SK-N-SH (cell line): Measurements from ENCODE around the gene CDH23. TPM values are rescaled to one million over a fixed set of nuclear protein-coding genes. Genes with fewer than 3 reads are reported as not detected.

Experiments used
- CTCF ChIA-PET: fragments of 300-600, 350-600 bp; formaldehyde crosslinking; extraction: SDS; loops from one replicate; lab custom pipeline; 2021; lab: Yijun Ruan, JAX
- POLR2A ChIA-PET: fragments of 350-600 bp; sonication (Branson Sonifier 250); formaldehyde crosslinking; extraction: SDS; loops from one replicate; lab custom pipeline; 2020; ENCODE audit warnings: antibody characterized with exemption, inconsistent platforms; lab: Yijun Ruan, JAX
- DNase-seq: peaks from one replicate; pipeline ENCODE4 v3.0.0; 2012
- H2AFZ ChIP-seq: fragments of 200-600 bp; sonication (generic); 2 replicates; pipeline ENCODE4 v1.8.1; 2016; ENCODE audit warnings: antibody characterized with exemption, mild to moderate bottlenecking, low read depth
- H3F3A ChIP-seq: fragments of 200-600 bp; sonication (generic); replicated peaks from 2 replicates; pipeline ENCODE3; 2016; ENCODE audit warnings: antibody characterized with exemption, mild to moderate bottlenecking; ENCODE audit not compliant: insufficient read depth
- H3K27ac ChIP-seq, 2 experiments: fragments of 200-500 bp in 1 of 2; fragments of 200-600 bp in 1 of 2; sonication (Bioruptor generic) in 1 of 2; sonication (generic), shearing (Covaris generic) in 1 of 2; 2 replicates each; pipeline versions ENCODE4 v1.5.1 to v1.6.1; 2014 to 2016; ENCODE audit warnings: low read depth in 2 of 2, inconsistent platforms in 1 of 2, low read length in 1 of 2, mild to moderate bottlenecking in 1 of 2, mixed read lengths in 1 of 2
- H3K27me3 ChIP-seq: fragments of 200-600 bp; sonication (generic), shearing (Covaris generic); 2 replicates; pipeline ENCODE4 v1.6.1; 2016; ENCODE audit warnings: mixed run types; ENCODE audit not compliant: insufficient read depth
- H3K36me3 ChIP-seq, 2 experiments: fragments of 200-500 bp in 1 of 2; fragments of 200-600 bp in 1 of 2; sonication (Bioruptor generic) in 1 of 2; sonication (generic) in 1 of 2; replicated peaks in 1 of 2; 2 replicates each; pipeline versions ENCODE3 to v1.5.1; 2014 to 2016; ENCODE audit warnings: low read length in 1 of 2, mild to moderate bottlenecking in 1 of 2; ENCODE audit not compliant: insufficient read depth in 2 of 2, control insufficient read depth in 1 of 2
- H3K4me1 ChIP-seq, 2 experiments: fragments of 200-500 bp in 1 of 2; fragments of 200-600 bp in 1 of 2; sonication (Bioruptor generic) in 1 of 2; sonication (generic), shearing (Covaris generic) in 1 of 2; 2 replicates each; pipeline versions ENCODE4 v1.5.1 to v1.6.1; 2014 to 2016; ENCODE audit warnings: low read depth in 1 of 2, low read length in 1 of 2, mixed run types in 1 of 2; ENCODE audit not compliant: insufficient read depth in 2 of 2, control insufficient read depth in 1 of 2
- H3K4me2 ChIP-seq: fragments of 200-600 bp; sonication (generic), shearing (Covaris generic); 2 replicates; pipeline ENCODE4 v1.6.1; 2017; ENCODE audit warnings: mixed run types
- H3K4me3 ChIP-seq, 2 experiments: fragments of 200-500 bp in 1 of 2; fragments of 200-600 bp in 1 of 2; sonication (Bioruptor generic) in 1 of 2; sonication (generic), shearing (Covaris generic) in 1 of 2; 2 replicates each; pipeline versions ENCODE4 v1.5.1 to v1.8.1; 2014 to 2016; ENCODE audit warnings: low read depth in 2 of 2, inconsistent platforms in 1 of 2, low read length in 1 of 2, mild to moderate bottlenecking in 1 of 2, mixed read lengths in 1 of 2, moderate library complexity in 1 of 2
- H3K79me2 ChIP-seq: fragments of 200-600 bp; sonication (generic); 2 replicates; pipeline ENCODE4 v1.8.1; 2017; ENCODE audit warnings: mild to moderate bottlenecking; ENCODE audit not compliant: insufficient read depth
- H3K9ac ChIP-seq: fragments of 200-600 bp; sonication (generic); 2 replicates; pipeline ENCODE4 v1.6.1; 2017; ENCODE audit warnings: mixed run types
- H3K9me2 ChIP-seq: fragments of 200-600 bp; sonication (generic); 2 replicates; pipeline ENCODE4 v1.6.1; 2017; ENCODE audit warnings: mixed run types
- H3K9me3 ChIP-seq: fragments of 200-600 bp; sonication (generic); 2 replicates; pipeline ENCODE4 v1.6.1; 2017; ENCODE audit warnings: mixed run types, mild to moderate bottlenecking, moderate library complexity
- H4K20me1 ChIP-seq: fragments of 200-600 bp; sonication (generic); 2 replicates; pipeline ENCODE4 v1.6.1; 2017; ENCODE audit warnings: mild to moderate bottlenecking, mixed run types; ENCODE audit not compliant: insufficient read depth
- GABPA ChIP-seq: IDR thresholded peaks from 2 replicates; pipeline ENCODE4 v1.4.0; 2012; ENCODE audit warnings: low read depth, mild to moderate bottlenecking
- MXI1 ChIP-seq: IDR thresholded peaks from 2 replicates; pipeline ENCODE4 v1.6.1; 2012; ENCODE audit warnings: mild to moderate bottlenecking, low read depth, low read length, improper control_type of control experiment
- NRF1 ChIP-seq: IDR thresholded peaks from 2 replicates; pipeline ENCODE4 v1.6.1; 2012; ENCODE audit warnings: low read depth, mild to moderate bottlenecking, low read length
- RCOR1 ChIP-seq: fragments of 150-350 bp; IDR thresholded peaks from 2 replicates; pipeline ENCODE4 v1.6.1; 2017; ENCODE audit warnings: antibody characterized with exemption, low read length
- RFX5 ChIP-seq: IDR thresholded peaks from 2 replicates; pipeline ENCODE4 v1.6.1; 2012; ENCODE audit warnings: mild to moderate bottlenecking, improper control_type of control experiment, low read length
- RXRA ChIP-seq: IDR thresholded peaks from 2 replicates; pipeline ENCODE4 v1.4.0; 2012; ENCODE audit warnings: low read depth, mild to moderate bottlenecking, borderline replicate concordance
- SIN3A ChIP-seq: IDR thresholded peaks from 2 replicates; pipeline ENCODE4 v1.6.1; 2012; ENCODE audit warnings: low read depth, mild to moderate bottlenecking, low read length, moderate library complexity, borderline replicate concordance
- SMC3 ChIP-seq: IDR thresholded peaks from 2 replicates; pipeline ENCODE4 v1.6.1; 2012; ENCODE audit warnings: low read depth, low read length, improper control_type of control experiment
- TAF1 ChIP-seq: IDR thresholded peaks from 2 replicates; pipeline ENCODE4 v1.6.1; 2012; ENCODE audit warnings: low read depth, mild to moderate bottlenecking, low read length, moderate library complexity, borderline replicate concordance
- TEAD4 ChIP-seq: IDR thresholded peaks from 2 replicates; pipeline ENCODE4 v1.4.0; 2012; ENCODE audit warnings: mild to moderate bottlenecking, borderline replicate concordance; ENCODE audit not compliant: insufficient read depth
- YY1 ChIP-seq: IDR thresholded peaks from 2 replicates; pipeline ENCODE4 v1.4.0; 2012; ENCODE audit warnings: low read depth, mild to moderate bottlenecking
- WGBS: methylation state at CpG from one replicate; pipeline ENCODE4 v1.1.6; 2017; ENCODE audit warnings: low lambda C conversion rate; 5-methylcytosine and 5-hydroxymethylcytosine counted together
- polyA plus RNA-seq, 3 experiments: library from polyadenylated mRNA; depleted of rRNA; stranded (reverse); fragments of >200 nt; gene quantifications; 2 replicates each; pipeline ENCODE4 v1.2.3, GENCODE V29; 2012
- TF ChIP-seq, protein P1 (sequence below): IDR thresholded peaks from 2 replicates; pipeline ENCODE4 v1.4.0; 2012; ENCODE audit warnings: low read depth, borderline replicate concordance
- TF ChIP-seq, protein P2 (sequence below): IDR thresholded peaks from 2 replicates; pipeline ENCODE4; 2012
- TF ChIP-seq, protein P3 (sequence below): IDR thresholded peaks from 2 replicates; pipeline ENCODE4 v1.4.0; 2012; ENCODE audit warnings: low read depth, borderline replicate concordance

CDH23 gene
- polyA plus RNA-seq, 1 of the 3 experiments (the other 2 are of a cell fraction), result 0.03 TPM

DNA sequence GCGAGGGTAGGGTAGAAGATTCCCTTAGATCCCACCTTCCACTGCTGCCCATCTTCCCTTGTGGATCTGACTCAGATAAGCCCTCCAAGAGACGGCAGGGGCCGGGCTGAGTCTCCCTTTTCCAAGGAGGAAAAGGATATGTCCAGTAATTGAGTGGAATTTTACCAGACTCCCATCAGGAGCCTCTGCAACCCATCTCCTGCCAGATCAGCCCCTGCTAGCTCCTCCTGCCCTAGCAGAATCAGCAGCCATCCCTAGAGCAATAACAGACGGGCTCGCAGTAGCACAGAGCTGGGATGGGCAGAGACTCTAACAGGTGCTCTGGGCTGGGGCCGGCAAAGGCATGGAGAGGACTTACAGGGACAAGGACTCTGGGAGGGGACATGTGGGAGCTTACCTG, 249.3 kb downstream of the CDH23 start:
- Histone ChIP-seq H4K20me1 (no peaks in the 10 kb centered on the region), H3K36me3 (no peaks in the 10 kb centered on the region), H3K27ac (no peak overlapping the region), H3K9ac (no peak overlapping the region), H3K9me2 (no peaks in the 10 kb centered on the region), H3K79me2 (no peaks in the 10 kb centered on the region), H3K4me2 (no peak overlapping the region), H3K27me3 (no peaks in the 10 kb centered on the region; the same call in 1 of the 2 replicates), H3K4me3 (no peak overlapping the region), H3K9me3 (no peaks in the 10 kb centered on the region), H3K4me1 (peaks cover 0 to 20% of the 10 kb centered on the region in 2 experiments; a peak in 1 of 4 replicates), H3F3A (no peaks in the 10 kb centered on the region), H2AFZ (no peak overlapping the region)
- peak; percentile 53 for DNase-seq
- ChIA-PET POLR2A (no interaction called here), CTCF (interaction anchor here (0.7 to 4.7 kb wide), 9 partner anchors 11 to 261 kb away, joined by 3 to 24 read pairs (median 7); no protein-coding TSS in a partner anchor)
- TF ChIP-seq SIN3A (no peak), TEAD4 (no peak), RFX5 (no peak), SMC3 (no peak), TAF1 (no peak), RCOR1 (no peak), MXI1 (no peak), RXRA (no peak), GABPA (no peak), NRF1 (no peak), YY1 (no peak)
- TF ChIP-seq, protein P1, sequence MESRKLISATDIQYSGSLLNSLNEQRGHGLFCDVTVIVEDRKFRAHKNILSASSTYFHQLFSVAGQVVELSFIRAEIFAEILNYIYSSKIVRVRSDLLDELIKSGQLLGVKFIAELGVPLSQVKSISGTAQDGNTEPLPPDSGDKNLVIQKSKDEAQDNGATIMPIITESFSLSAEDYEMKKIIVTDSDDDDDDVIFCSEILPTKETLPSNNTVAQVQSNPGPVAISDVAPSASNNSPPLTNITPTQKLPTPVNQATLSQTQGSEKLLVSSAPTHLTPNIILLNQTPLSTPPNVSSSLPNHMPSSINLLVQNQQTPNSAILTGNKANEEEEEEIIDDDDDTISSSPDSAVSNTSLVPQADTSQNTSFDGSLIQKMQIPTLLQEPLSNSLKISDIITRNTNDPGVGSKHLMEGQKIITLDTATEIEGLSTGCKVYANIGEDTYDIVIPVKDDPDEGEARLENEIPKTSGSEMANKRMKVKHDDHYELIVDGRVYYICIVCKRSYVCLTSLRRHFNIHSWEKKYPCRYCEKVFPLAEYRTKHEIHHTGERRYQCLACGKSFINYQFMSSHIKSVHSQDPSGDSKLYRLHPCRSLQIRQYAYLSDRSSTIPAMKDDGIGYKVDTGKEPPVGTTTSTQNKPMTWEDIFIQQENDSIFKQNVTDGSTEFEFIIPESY, result no peak
- TF ChIP-seq, protein P2, sequence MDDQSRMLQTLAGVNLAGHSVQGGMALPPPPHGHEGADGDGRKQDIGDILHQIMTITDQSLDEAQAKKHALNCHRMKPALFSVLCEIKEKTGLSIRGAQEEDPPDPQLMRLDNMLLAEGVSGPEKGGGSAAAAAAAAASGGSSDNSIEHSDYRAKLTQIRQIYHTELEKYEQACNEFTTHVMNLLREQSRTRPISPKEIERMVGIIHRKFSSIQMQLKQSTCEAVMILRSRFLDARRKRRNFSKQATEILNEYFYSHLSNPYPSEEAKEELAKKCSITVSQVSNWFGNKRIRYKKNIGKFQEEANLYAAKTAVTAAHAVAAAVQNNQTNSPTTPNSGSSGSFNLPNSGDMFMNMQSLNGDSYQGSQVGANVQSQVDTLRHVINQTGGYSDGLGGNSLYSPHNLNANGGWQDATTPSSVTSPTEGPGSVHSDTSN, result no peak
- TF ChIP-seq, protein P3, sequence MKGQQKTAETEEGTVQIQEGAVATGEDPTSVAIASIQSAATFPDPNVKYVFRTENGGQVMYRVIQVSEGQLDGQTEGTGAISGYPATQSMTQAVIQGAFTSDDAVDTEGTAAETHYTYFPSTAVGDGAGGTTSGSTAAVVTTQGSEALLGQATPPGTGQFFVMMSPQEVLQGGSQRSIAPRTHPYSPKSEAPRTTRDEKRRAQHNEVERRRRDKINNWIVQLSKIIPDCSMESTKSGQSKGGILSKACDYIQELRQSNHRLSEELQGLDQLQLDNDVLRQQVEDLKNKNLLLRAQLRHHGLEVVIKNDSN, result no peak
- WGBS, result 42% methylated on average over 5 of the region's 6 CpGs
